ENCODE results near the gene DOCK3.

- no peak for TF ChIP-seq CTCF (IDR thresholded peaks at IDR 0.05; ENCODE audit: low read depth, low read length, missing input control)
- TF ChIP-seq JUND (IDR thresholded peaks at IDR 0.05): no peak
- no peak for TF ChIP-seq SP1 (IDR thresholded peaks at IDR 0.05)
- no peak for TF ChIP-seq RAD21 (IDR thresholded peaks at IDR 0.05)
- TF ChIP-seq MAX (IDR thresholded peaks at IDR 0.05): no peak
- no peak for TF ChIP-seq REST (IDR thresholded peaks at IDR 0.05)
- no peak for TF ChIP-seq YY1 (IDR thresholded peaks at IDR 0.05)
- no peak for TF ChIP-seq RXRA (IDR thresholded peaks at IDR 0.05)
These were observed 720.9 kb downstream of the DOCK3 start for GRCh38 chr3:51395493-51396213.

Measured in liver (tissue), 3 donors.